GM10266 (cell line): ENCODE measurements around the gene ART3.
A peak's percentile ranks its signal among the peaks of the same experiment; 100 is the strongest.

Experiments
- DNase-seq: peaks from one replicate; pipeline ENCODE4 v3.0.0; 2012; ENCODE audit errors: extremely low spot score
- CTCF ChIP-seq: IDR thresholded peaks from 2 replicates; pipeline ENCODE4 v1.5.1; 2012; ENCODE audit warnings: mild to moderate bottlenecking, low read depth; ENCODE audit not compliant: control insufficient read depth, insufficient read depth; ENCODE audit errors: missing control alignments

ART3 gene

GRCh38 chr4:76053730-76054129 is 20.8 kb upstream of the ART3 start:
- no peak for DNase-seq
- no peak for TF ChIP-seq CTCF

GRCh38 chr4:76055016-76055415 is 19.5 kb upstream of the ART3 start:
- peak; percentile 74 for DNase-seq
- no peak for TF ChIP-seq CTCF

- no peak for DNase-seq
- TF ChIP-seq CTCF, result no peak
Measured at GRCh38 chr4:76055421-76055820, 19.1 kb upstream of the ART3 start.

GRCh38 chr4:76058302-76058701 is 16.2 kb upstream of the ART3 start:
- TF ChIP-seq CTCF, result no peak
- peak; percentile 55 for DNase-seq

- DNase-seq, result no peak
- no peak for TF ChIP-seq CTCF
Measured at GRCh38 chr4:76058888-76059426, 15.6 kb upstream of the ART3 start.

GRCh38 chr4:76059750-76060149 is 14.8 kb upstream of the ART3 start:
- TF ChIP-seq CTCF, result no peak
- DNase-seq, result no peak

- no peak for DNase-seq
- TF ChIP-seq CTCF, result no peak
Measured at GRCh38 chr4:76060506-76060905, 14.0 kb upstream of the ART3 start.

GRCh38 chr4:76061421-76061820 is 13.1 kb upstream of the ART3 start:
- DNase-seq, result no peak

More at GRCh38 chr4:76061421-76061820, 13.1 kb upstream of the ART3 start:
- TF ChIP-seq CTCF, result no peak
